Ishikawa (cell line): ENCODE results near the gene CRYM.

Experiments
- CEBPB ChIP-seq: IDR thresholded peaks from 2 replicates; pipeline ENCODE4 v1.6.1; 2012
- ZBTB7A ChIP-seq: IDR thresholded peaks from 2 replicates; pipeline ENCODE4 v1.6.1; 2012; ENCODE audit warnings: low read depth
- TF ChIP-seq, protein P1 (sequence below): IDR thresholded peaks from 2 replicates; pipeline ENCODE4 v1.6.1; 2012

DNA sequence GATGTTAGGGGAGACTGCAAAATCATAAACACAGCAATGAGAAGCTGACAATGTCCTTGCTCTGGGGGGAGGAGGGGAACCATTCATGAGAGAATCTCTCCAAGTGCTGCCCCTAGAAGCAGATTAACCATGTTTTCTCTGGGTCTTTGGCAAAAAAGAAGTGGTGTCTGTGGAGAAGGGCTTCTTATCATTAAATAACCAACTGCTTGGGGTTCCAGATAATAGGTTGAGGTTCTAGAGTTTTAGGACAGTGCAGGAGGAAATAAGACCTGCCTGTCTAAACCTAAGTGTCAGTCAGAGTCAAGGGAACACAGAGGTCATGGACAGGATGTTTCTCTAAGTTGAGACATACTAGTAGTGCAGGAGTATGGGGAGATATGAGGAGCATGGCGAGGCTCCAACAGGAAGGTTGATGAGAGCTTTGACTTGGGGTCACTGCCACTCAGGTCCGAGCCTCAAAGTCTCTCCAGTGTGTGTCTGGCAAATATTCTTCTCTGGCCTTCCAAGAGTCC lies 49.7 kb downstream of the CRYM start:
- TF ChIP-seq ZBTB7A: no peak
- TF ChIP-seq CEBPB: no peak
- TF ChIP-seq, protein P1, sequence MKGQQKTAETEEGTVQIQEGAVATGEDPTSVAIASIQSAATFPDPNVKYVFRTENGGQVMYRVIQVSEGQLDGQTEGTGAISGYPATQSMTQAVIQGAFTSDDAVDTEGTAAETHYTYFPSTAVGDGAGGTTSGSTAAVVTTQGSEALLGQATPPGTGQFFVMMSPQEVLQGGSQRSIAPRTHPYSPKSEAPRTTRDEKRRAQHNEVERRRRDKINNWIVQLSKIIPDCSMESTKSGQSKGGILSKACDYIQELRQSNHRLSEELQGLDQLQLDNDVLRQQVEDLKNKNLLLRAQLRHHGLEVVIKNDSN: no peak
